Activated CD4-positive, alpha-beta T cell treated with anti-CD3 and anti-CD28 coated beads for 1 hour (primary cell): ENCODE measurements around the gene ADAM17.
"Not testable (repeated sequence)": the region's sequence is repeated elsewhere in the genome, so short reads cannot be mapped to it uniquely, and the experiment has no call there.

Experiments used
- DNase-seq: peaks from one replicate; pipeline ENCODE4 v3.0.0-alpha.2; 2020

The ADAM17 gene

DNA sequence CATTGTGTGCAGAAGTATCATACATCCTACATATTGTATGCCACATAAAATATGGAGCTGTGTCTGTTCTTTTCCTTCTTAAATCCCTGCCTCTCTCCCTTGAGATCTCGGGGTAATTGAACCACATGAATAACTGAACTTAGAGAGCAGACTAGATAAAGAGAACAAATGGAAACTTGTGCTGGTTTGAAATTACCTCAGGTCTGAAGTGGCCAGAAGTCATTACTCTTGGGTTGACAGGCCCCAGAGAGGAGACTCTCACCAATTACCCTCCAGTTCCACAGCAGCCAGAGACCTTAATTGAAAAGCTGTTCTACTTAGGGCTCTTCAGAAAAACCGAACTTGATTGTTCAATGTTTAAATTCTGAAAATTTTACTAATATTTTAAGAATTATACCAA lies 5.0 kb upstream of the ADAM17 start:
- no peak for DNase-seq

DNA sequence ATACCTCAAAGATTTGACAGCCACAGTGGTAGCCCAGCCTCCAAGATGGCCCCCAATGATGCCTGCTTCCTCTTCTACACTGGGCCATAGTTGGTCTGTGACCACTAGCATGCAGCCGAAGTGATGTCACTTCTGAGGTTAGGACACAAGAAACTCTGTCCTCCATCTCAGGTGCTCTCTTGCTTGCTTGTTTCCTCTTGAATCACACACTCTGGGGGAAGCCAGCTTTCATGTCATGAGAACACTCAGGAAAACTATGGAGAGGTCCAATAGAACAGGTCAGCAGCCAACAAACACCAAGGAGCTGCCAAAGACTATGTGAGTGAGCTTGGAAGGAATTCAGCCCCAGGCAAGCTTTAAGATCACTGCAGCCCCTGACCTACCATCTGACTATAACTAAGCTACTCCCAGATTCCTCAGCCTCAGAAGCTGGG lies 3.3 kb upstream of the ADAM17 start:
- DNase-seq: no peak

DNA sequence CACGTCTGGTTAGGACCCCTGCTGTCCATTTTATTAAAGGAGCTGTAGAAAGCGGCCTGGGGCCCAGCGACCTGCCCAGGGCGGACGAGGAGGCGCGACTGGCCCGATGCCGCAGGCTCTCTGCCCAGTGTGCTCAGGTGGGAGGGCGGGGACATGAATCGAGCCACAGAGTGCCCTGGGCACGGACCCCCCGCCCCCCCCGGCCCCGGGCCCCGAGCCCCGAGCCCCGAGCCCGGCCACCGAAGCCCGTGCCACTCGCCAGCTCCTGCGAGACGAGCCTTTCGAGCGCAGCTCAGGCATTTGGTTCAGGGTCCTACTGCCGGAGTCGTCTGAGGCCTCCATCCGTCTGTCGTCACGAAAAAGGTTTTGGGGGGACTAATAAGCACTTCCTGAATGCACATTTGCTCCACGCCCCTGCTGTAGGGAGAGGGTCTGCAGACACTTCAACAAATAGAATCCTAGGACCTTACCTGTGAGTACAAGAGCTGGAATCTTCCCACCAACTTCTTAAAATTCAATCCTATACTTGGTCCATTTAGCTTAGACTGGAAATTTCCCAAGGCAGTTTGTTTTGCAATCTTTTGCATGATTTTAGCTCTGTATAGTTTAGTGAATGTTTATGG lies 602 bp upstream of the ADAM17 start:
- no peak for DNase-seq

DNA sequence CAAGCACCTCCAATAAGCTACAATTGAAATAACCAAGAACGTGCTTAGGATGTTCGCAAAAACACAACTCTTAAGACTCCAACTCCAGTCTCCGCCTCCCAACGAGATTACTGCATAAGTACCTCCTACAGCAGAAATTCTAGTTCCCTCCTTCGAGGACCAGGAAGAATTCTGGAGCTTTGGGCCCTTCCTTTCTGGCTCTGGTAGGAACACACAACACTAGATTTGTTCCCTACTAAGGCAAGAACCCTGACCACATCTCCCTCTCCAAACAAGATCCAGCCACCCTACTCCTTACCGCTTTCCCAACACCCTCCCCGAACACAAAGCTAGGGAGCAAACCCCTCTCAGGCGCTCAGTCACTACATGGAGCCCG lies 721 bp downstream of the ADAM17 start:
- DNase-seq: no peak

DNA sequence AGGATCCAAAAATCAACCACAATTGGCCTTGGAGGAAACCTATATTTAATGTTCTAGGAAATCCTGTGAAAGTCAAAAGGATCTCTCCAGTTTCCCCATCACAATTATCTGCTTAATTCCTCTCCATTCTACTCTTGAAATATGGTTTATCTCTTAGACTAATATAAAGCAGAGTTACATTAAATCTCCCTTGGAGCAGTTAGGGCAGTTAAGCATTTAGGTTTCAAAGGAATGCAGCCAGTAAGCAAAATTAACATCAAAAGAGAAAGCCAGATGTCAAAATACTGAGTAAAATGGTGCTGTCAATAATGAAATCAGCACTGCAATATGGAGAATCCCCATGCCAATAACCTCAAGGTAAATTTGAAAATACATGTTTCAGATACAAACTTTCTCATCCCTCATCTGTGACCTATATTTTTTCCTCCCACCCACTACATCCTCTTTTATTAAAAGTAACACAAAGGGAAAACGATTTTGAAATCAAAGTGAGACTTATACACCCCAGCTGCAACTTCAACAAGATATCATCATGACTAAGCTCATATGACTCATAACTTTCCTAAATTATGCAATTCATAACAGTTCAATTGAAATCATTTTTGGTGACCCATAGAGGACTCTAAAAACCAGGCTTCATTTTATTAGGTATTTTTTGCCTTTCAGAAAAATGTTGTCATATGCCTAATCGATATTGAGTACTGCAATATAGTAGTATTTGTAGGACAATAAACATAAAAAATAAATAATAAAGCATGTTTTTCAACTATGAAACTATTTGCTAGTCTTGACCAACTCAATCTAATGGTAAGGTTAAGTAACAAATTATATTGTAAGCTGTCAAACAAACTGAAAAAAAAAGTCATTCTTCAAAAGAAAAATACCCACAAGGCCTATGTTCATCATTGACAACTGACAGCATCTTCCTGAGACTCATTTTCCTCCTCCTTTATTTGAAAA lies 3.1 kb downstream of the ADAM17 start:
- no peak for DNase-seq

GRCh38 chr2:9550859-9551391 lies 4.7 kb downstream of the ADAM17 start:
- DNase-seq: not testable (repeated sequence)

- DNase-seq: no peak
These were observed 6.2 kb downstream of the ADAM17 start for GRCh38 chr2:9549420-9549819.

DNA sequence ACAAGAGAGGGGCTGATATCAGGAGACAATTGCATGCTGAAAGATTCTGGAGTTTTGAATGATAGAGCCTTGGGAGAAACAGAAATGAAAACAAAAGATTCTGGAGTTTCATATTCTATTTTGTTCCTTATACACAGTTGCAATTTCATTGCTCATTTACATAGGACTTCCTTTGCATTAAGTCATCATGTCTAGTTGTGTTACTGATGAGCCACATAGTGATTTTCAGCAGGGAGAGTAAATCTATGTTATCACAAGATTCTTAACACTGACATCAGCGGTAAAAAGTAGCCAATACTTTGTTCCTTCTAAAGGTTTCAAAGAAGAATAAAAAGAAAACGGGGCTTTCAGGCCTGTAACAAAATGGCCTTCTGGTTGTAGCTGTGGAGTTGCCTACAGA lies 7.1 kb downstream of the ADAM17 start:
- DNase-seq: no peak

GRCh38 chr2:9547262-9547991 lies 8.2 kb downstream of the ADAM17 start:
- DNase-seq: no peak

- DNase-seq: no peak
These were observed 10.1 kb downstream of the ADAM17 start for GRCh38 chr2:9545502-9545901.

GRCh38 chr2:9543557-9543956 lies 12.1 kb downstream of the ADAM17 start:
- DNase-seq: no peak

DNA sequence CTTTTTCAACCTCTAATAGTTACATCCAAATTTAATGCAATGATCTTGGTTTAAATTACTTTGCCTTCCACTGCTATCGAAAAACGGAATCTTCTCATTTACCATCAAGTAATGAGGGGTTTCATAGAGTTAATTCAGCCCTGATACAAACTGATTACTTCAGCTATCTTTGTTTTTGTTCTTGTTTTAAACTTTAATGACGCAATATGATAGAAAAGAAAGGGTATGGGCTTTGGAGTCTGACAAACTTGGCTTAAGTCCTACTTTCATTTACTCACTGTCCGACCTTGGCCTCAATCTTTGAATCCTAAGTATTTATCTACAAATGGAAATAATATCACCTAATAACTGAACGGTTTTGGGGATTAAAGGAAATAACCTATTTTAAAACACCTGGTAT lies 16.1 kb downstream of the ADAM17 start:
- no peak for DNase-seq

DNA sequence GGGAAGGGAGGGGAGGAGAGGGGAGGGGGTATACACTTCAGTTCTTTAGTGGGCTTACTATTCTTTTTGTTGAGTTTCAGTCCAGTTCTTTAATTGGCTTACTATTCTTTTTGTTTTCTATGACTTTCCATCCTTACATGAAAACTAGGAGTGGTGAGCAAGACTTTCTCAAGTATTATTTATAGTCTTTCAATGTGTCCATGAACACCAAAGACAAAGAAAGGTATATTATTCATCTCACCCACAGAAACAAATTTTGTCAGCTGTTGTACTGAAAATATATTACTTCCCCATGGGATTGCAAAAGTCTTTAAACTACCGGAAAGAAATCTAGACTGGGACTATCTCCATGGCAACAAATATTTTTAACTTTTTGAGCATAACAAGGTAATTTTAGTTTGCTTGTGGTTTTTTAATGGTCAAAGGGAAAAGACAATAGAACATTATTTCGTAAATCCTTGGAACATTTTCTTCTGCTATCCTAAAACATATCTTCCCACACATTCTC lies 17.6 kb downstream of the ADAM17 start:
- no peak for DNase-seq

GRCh38 chr2:9536504-9536903 lies 19.1 kb downstream of the ADAM17 start:
- no peak for DNase-seq

DNA sequence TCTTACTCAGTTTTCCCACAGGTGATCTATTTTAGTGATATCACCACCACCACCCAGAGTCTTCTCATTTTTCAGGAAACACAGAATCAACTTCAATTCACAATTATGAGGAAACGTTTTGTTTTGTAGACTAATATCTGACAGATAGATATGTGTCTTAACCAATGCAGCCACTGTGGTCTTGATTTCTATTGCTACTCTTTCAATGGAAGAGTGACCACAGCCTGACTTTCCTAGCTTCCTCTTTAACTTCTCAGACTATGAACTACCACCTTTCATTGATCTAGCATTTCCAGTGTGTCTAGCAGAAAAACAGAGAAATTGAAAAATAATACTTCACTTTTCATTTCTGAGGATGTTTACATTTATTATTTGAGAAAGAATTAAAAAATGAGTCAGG lies 20.5 kb downstream of the ADAM17 start:
- DNase-seq: no peak

GRCh38 chr2:9533663-9534062 lies 22.0 kb downstream of the ADAM17 start:
- DNase-seq: no peak

- DNase-seq: no peak
These were observed 23.2 kb downstream of the ADAM17 start for GRCh38 chr2:9532421-9532820.

- no peak for DNase-seq
These were observed 27.4 kb downstream of the ADAM17 start for GRCh38 chr2:9527995-9528787.

- no peak for DNase-seq
These were observed 30.4 kb downstream of the ADAM17 start for GRCh38 chr2:9525266-9525665.

GRCh38 chr2:9524291-9524690 lies 31.3 kb downstream of the ADAM17 start:
- DNase-seq: no peak

DNA sequence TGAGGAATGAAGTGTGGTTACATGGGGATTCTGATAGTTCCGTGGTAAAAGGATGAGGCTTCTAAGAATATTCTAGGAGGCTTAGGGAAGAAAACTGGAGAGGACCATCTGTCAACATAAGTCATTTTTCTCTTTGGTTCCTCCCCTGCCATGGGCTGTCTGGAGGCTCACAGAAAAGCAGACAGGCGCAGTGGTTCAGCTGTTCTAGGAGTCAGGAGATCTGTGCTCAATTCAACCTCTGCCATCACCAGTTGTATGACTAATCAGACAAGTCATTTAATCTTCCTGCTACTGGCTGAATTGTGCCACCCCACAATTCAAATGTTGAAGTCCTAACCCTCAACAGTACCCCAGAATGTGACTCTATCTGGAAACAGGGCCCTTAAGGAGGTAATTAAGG lies 36.4 kb downstream of the ADAM17 start:
- DNase-seq: no peak

- DNase-seq: no peak
These were observed 36.9 kb downstream of the ADAM17 start for GRCh38 chr2:9518780-9519179.
